SK-MEL-5 (cell line): ENCODE data around the gene DENND10. TPM values are rescaled to one million over a fixed set of nuclear protein-coding genes. Genes with fewer than 3 reads are reported as not detected.
A peak's percentile ranks its signal among the peaks of the same experiment; 100 is the strongest.
"Not testable (repeated sequence)": the region's sequence is repeated elsewhere in the genome, so short reads cannot be mapped to it uniquely, and the experiment has no call there.

Source experiments
- DNase-seq: peaks from one replicate; pipeline ENCODE4 v3.0.0-alpha.2; 2016; ENCODE audit warnings: low read depth, low spot score
- in situ Hi-C: cut with HindIII; loops from 2 replicates; pipeline ENCODE4 v1.10.0; 2016; ENCODE audit warnings: low sequenced_read_pairs, high pct_unique_total_duplicates, low pct_unique_long_range_greater_than_20kb
- total RNA-seq: library from RNA; depleted of rRNA; stranded (reverse); fragments of >200 nt; shearing (Covaris generic); gene quantifications from 2 replicates; pipeline ENCODE4 v1.2.3, GENCODE V29; 2014

DENND10 gene
- total RNA-seq, 1 experiment from 2014 or later = 55.6 TPM

DNA sequence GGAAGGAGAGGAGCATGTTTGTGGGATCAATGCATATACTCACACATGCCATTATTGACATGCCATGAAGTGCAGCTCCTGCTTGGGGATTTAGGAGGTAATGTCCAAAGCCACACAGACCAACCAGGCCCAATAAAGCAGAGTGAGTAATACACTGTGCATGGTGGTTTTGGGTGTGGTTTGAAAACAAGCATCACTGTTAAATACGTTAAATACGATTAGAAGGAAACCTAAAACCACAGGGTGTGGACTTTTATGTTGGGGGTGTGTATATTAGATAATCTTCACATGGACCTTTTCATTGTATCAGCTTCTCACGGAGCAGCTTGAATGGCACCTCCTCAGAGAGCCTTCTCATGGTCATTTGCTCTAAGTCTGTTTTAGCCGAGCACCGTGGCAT is 12.9 kb upstream of the DENND10 start:
- in situ Hi-C loops = no loop called here
- no peak for DNase-seq

- in situ Hi-C loops = no loop called here
Measured at GRCh38 chr10:119095640-119096039, 8.3 kb upstream of the DENND10 start.

DNA sequence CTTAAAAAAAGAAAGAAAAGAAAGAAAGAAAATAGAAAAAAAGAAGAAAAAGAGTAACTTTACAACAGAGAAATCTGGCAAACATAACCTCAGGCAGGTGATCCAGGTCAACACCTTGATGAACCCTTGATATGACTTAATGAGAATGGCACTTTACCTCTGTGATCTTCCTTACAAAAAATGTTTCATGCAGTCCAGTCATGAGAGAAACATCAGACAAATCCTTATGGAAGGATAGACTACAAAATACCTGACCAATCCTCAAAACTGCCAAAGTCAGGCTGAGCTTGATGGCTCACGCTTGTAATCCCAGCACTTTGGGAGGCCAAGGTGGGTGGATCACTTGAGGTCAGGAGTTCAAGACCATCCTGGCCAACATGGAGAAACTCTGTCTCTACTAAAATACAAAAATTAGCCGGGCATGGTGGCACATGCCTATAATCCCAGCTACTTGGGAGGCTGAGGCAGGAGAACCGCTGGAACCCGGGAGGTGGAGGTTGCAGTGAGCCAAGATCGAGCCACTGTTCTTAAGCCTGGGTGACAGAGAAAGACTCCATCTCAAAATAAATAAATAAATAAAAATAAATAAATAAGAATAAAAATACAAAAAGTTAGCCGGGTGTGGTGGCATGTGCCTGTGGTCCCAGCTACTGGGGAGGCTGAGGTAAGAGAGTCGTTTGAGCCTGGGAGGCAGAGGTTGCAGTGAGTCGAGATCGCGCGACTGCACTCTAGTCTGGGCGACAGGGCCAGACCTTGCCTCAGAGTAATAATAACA is 7.1 kb upstream of the DENND10 start:
- not testable (repeated sequence) for DNase-seq

More at GRCh38 chr10:119095640-119096039, 8.3 kb upstream of the DENND10 start:
- no peak for DNase-seq

DNA sequence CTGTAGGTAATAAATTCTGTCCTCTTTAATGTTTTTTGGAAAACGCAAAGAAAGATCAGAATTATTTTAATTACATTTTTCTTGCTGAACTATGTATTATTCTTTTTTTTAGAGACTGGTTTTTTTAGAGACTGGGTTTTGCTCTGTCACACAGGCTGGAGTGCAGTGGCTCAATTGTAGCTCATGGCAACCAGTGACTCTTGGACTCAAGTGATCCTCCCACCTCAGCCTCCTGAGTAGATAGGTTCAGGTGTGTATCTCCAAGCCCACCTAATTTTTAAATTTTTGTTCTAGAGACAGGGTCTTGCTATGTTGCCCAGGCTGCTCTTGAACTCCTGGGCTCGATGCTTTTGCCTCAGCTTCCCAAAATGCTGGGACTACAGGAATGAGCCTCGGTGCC is 5.3 kb upstream of the DENND10 start:
- in situ Hi-C loops = no loop called here
- no peak for DNase-seq

More for the DNA sequence above, 7.1 kb upstream of the DENND10 start:
- in situ Hi-C loops = not testable (repeated sequence)

DNA sequence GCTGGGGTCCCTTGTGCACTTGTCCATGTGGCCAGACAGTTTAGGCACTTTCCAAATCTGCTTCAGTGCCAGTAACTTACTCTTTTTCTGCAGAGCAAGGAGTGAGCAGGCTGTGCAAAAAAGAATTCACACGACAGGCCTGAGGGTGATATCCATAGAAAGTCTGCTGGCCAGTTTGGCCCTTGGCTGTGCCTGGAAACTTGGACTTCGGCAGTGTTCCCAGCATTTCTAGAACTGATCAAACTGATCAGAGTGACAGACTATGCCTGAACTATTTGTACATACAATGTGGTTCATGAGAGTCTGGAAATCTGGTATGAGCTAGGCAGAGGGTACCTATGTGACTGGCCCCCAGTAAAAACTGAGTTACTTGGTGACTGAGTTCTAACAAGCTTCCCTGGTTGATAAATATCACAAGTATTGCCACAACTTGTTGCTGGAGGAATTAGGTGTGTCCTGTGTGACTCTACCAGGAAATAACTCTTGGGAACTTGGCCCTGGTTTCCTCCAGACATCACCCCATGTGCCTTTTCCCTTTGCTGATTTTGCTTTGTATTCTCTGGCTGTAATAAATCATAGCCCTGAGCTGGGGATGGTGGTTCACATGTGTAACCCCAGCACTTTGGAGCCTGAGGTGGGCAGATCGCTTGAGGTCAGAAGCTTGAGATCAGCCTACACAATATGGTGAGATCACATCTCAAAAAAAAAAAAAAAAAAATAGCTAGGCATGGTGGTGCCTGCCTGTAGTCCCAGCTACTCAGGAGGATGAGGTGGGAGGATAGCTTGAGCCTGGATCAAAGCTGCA is 3.3 kb upstream of the DENND10 start:
- in situ Hi-C loops = no loop called here
- DNase-seq = no peak

DNA sequence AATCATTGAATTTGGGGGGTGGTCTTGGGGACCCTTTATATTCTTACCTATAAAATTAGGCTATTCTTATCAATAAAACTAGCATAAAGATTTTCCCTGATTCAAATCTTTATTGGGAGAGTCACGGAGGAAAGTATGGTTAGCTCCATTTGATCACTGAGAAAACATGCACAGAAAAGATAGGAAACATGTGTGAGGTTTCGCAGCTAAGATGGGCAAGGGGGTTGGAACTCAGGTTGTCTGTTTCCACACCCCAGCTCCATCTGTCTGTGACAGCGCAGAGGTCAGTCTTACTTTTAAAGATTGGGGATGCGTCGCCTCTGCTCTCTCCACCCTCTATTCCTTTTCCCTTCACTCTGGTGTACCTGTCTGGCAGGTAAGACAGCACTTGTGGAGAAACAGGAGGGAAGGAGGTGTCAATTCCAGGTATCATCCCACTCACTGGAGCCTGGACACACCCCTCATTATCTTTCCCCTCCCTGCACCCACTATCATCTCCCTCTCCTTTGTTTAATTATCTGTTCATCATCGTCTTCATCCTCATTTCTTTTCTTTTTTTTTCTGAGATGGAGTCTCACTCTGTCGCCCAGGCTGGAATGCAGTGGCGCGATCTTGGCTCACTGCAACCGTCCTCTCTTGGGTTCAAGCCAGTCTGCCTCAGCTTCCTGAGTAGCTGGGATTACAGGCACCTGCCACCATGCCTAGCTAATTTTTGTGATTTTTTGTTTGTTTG is 2.4 kb upstream of the DENND10 start:
- in situ Hi-C loops = no loop called here
- DNase-seq = no peak

- DNase-seq = no peak
- in situ Hi-C loops = no loop called here
Measured at GRCh38 chr10:119103241-119103902, 541 bp upstream of the DENND10 start.

GRCh38 chr10:119104654-119105015 is 722 bp downstream of the DENND10 start:
- DNase-seq = peak; percentile 25

DNA sequence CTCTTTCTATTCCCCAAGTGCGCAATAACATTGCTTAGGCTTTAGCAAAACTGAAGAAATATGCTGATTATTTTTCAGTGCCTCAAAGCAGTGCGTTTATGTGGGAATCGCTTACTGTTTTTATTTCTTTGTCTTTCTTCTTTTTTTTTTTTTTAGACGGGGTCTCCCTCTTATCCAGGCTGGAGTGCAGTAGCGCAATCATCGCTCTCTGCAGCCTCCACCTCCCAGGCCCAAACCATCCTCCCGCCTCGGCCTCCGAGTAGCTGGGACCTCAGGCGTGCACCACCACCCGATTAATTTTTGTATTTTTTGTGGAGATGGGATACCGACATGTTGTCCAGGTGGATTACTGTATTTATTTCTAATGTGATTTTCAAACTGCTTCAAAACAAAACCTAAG is 1.2 kb downstream of the DENND10 start:
- DNase-seq = no peak
- in situ Hi-C loops = no loop called here

More at GRCh38 chr10:119104654-119105015, 722 bp downstream of the DENND10 start:
- in situ Hi-C loops = no loop called here

DNA sequence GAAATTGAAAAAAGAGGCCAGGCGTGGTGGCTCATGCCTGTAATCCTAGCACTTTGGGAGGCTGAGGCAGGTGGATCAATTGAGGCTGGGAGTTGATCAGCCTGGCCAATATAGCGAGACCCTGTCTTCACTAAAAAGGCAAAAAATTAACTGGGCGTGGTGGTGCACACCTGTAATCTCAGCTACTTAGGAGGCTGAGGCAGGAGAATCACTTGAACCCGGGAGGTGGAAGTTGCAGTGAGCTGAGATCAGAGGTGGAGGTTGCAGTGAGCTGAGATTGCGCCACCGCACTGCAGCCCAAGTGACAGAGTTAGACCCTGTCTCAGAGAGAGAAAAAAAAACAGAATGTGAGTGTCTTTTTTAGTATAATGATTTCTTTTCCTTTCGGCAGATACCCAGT is 2.0 kb downstream of the DENND10 start:
- DNase-seq, in situ Hi-C loops: not testable (repeated sequence)

DNA sequence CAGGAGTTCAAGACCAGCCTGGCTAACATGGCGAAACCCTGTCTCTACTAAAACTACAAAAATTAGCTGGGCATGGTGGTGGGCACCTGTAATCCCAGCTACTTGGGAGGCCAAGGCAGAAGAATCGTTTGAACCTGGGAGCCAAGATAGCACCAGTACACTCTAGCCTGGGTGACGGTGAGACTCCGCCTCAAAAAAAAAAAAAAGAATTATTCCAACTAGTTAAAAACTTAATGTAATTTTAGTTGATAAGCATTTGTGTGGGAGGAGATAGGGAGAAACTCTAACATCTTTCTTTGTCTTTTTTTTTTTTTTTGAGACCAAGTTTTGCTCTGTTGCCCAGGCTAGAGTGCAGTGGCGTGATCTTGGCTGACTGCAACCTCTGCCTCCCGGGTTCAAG is 3.2 kb downstream of the DENND10 start:
- in situ Hi-C loops, DNase-seq: not testable (repeated sequence)

GRCh38 chr10:119107771-119108170 is 3.9 kb downstream of the DENND10 start:
- not testable (repeated sequence) for DNase-seq

GRCh38 chr10:119112056-119112455 is 8.1 kb downstream of the DENND10 start:
- in situ Hi-C loops = no loop called here
- no peak for DNase-seq

More at GRCh38 chr10:119107771-119108170, 3.9 kb downstream of the DENND10 start:
- in situ Hi-C loops = not testable (repeated sequence)

DNA sequence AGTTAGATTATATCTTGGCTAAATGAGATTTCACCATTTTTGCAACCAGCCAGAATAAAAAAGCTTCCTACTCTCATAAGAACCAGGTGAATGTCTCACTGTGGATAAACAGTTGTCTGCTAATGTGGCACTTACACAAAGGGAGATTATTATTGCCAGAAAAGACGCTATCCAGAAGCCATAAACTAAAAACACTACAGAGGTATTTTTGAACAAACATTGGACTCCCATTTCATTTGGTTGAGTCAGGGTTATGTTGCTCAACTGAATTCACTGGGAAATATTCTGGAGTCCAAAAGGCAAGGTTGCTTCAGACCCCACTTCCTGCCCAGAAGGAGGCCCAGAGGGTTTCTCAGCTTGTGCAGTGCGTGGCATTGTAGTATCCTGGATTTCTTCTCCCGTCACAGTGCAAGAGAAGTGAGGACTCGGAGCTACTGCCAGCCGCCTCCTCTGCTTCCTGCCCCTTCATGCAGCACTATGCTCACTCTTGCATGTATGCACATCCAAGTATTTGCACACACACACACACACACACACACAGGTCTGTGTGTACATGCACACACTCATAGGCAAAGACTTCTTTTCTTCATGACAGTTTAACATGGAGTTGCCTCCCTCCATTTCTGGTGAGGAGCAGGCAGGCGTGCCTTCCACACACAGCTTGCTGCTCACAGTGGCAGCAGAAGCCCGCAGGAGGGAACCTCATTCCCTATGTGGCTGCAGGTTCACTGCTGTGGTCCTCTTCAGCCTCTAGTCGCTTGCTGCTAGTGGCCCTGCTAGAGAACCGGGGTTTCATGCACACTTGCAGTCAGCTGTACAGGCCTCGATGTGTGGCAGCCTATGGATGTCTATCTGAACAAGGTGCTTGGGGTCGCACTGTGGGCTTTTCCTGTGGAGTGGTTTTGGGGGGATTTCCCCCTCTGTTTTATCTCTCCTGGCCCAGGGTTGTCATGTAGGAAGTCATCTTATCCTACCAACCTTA is 10.1 kb downstream of the DENND10 start:
- DNase-seq = no peak

GRCh38 chr10:119115926-119116325 is 12.0 kb downstream of the DENND10 start:
- in situ Hi-C loops = no loop called here
- no peak for DNase-seq

More for the DNA sequence above, 10.1 kb downstream of the DENND10 start:
- in situ Hi-C loops = no loop called here

DNA sequence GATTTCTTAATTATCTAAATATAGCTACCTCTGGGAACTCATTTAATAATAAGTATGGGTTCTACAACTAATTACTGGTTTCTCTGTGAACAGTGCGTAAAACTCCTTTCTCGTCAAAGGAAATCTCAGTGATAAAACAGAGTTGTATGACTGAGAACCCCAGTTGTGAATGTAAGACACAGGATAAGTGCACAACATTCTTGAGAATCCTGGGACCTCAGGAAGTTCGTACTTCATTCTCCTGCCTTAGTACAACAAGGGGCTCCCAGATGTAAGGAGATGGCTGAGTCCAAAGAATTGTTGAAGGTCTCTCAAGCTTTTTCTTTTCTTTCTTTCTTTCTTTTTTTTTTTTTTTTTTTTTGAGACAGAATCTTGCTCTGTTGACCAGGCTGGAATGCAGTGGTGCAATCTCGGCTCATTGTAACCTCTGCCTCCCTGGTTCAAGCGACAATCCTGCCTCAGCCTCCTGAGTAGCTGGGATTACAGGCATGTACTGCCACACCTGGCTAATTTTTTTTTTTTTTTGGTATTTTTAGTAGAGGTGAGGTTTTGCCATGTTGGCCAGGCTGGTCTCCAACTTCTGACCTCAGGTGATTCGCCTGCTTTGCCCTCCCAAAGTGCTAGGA is 12.5 kb downstream of the DENND10 start:
- in situ Hi-C loops = no loop called here
- no peak for DNase-seq
